ENCODE measurements around the gene PAX5.

- TF ChIP-seq CTCF (IDR thresholded peaks at IDR 0.05) (no peak), POLR2A (IDR thresholded peaks at IDR 0.05) (no peak)
Observed at GRCh38 chr9:36913393-36914211, 120.5 kb downstream of the PAX5 start.
